Measurements from ENCODE around the gene VIM.

Gene VIM

DNA sequence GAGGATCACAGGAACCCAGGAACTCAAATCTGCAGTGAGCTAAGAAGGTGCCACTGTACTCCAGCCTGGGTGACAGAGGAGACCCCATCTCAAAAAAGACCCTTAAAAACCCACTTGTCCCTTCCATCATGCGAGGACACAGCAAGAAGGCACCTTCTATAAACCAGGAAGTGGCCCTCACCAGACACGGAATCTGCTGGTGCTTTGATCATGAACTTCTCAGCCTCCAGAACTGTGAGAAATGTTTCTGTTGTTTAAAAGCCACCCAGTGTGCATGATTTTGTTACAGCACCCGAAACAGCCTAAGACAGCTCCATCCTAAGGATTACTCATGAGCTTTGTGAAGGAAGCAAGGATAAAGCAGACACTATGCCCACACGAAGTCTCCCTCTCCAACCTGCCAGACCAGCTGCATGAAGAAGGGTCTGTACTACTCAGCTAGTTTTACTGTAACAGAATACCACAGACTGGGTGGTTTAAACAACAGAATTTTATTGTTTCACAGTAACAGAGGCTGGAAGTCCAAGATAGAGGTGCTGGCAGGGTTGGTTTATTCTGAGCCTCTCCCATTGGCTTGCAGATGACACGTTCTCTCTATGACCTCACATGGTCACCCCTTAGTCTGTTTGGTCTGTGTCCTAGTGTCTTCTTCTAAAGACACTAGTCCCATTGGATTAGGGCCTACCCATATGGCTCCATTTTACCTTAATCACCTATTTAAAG lies 13.7 kb downstream of the VIM start:
- Histone ChIP-seq H3K4me3 (ENCODE audit: low read depth, low read length, poor library complexity, severe bottlenecking) (no peak overlapping the region), H3K79me2 (ENCODE audit: insufficient read depth, low read length) (no peaks in the 10 kb centered on the region), H3K9ac (ENCODE audit: low read length) (no peak overlapping the region), H2AFZ (ENCODE audit: low read length) (no peak overlapping the region), H4K20me1 (ENCODE audit: insufficient read depth, low read length) (no peaks in the 10 kb centered on the region), H3F3A (ENCODE audit: insufficient read depth, low read length) (no peaks in the 10 kb centered on the region), H3K27ac (ENCODE audit: low read depth, low read length, poor library complexity, severe bottlenecking) (no peak overlapping the region), H3K4me2 (ENCODE audit: low read length) (no peak overlapping the region), H3K27me3 (ENCODE audit: insufficient read depth, low read length) (no peaks in the 10 kb centered on the region), H3K9me2 (ENCODE audit: low read depth, low read length) (no peaks in the 10 kb centered on the region), H3K9me3 (ENCODE audit: low read length) (no peaks in the 10 kb centered on the region), H3K36me3 (ENCODE audit: insufficient read depth, low read length) (no peaks in the 10 kb centered on the region), H3K4me1 (ENCODE audit: insufficient read depth, low read length, severe bottlenecking) (no peaks in the 10 kb centered on the region)
- TF ChIP-seq EZH2 (IDR thresholded peaks at IDR 0.05; ENCODE audit: borderline replicate concordance, low read length) = no peak
- TF ChIP-seq CTCF (IDR thresholded peaks at IDR 0.05; ENCODE audit: low read length) = no peak

GRCh38 chr10:17244700-17245365 lies 16.8 kb downstream of the VIM start:
- H3F3A ChIP-seq (ENCODE audit: insufficient read depth, low read length) = no peaks in the 10 kb centered on the region
- H3K4me2 ChIP-seq (ENCODE audit: low read length) = no peak overlapping the region
- H2AFZ ChIP-seq (ENCODE audit: low read length) = no peak overlapping the region
- no peak overlapping the region for H3K9ac ChIP-seq (ENCODE audit: low read length)
- H3K79me2 ChIP-seq (ENCODE audit: insufficient read depth, low read length) = no peaks in the 10 kb centered on the region
- H3K36me3 ChIP-seq (ENCODE audit: insufficient read depth, low read length) = no peaks in the 10 kb centered on the region
- no peak overlapping the region for H3K4me3 ChIP-seq (ENCODE audit: low read depth, low read length, poor library complexity, severe bottlenecking)
- H4K20me1 ChIP-seq (ENCODE audit: insufficient read depth, low read length) = no peaks in the 10 kb centered on the region
- no peak for TF ChIP-seq EZH2 (IDR thresholded peaks at IDR 0.05; ENCODE audit: borderline replicate concordance, low read length)
- no peak for TF ChIP-seq CTCF (IDR thresholded peaks at IDR 0.05; ENCODE audit: low read length)
- H3K4me1 ChIP-seq (ENCODE audit: insufficient read depth, low read length, severe bottlenecking) = no peaks in the 10 kb centered on the region
- no peaks in the 10 kb centered on the region for H3K27me3 ChIP-seq (ENCODE audit: insufficient read depth, low read length)
- H3K9me3 ChIP-seq (ENCODE audit: low read length) = no peaks in the 10 kb centered on the region
- no peaks in the 10 kb centered on the region for H3K9me2 ChIP-seq (ENCODE audit: low read depth, low read length)
- H3K27ac ChIP-seq (ENCODE audit: low read depth, low read length, poor library complexity, severe bottlenecking) = no peak overlapping the region

DNA sequence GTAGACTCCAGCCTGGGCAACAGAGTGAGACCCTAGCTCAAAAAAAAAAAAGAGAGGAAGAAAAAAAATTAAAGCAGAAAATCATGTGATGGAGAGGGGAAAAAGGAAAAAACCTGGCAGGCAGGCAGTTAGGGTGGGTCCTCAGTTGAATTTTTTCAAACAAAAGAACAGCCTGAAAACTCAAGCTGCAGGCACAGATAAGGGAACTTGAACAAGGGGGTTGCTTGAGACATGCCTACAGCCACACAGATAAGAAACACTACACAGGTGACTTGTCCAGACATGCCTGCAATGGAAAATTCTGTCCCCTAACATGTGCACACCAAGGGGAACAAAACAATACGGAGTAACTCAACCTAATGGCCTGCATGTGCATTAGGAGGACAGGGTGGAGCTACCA lies 19.2 kb downstream of the VIM start:
- no peaks in the 10 kb centered on the region for H3K79me2 ChIP-seq (ENCODE audit: insufficient read depth, low read length)
- no peaks in the 10 kb centered on the region for H4K20me1 ChIP-seq (ENCODE audit: insufficient read depth, low read length)
- no peak overlapping the region for H2AFZ ChIP-seq (ENCODE audit: low read length)
- no peak overlapping the region for H3K27ac ChIP-seq (ENCODE audit: low read depth, low read length, poor library complexity, severe bottlenecking)
- TF ChIP-seq EZH2 (IDR thresholded peaks at IDR 0.05; ENCODE audit: borderline replicate concordance, low read length) (no peak), CTCF (IDR thresholded peaks at IDR 0.05; ENCODE audit: low read length) (no peak)
- H3K27me3 ChIP-seq (ENCODE audit: insufficient read depth, low read length) = no peaks in the 10 kb centered on the region
- H3K36me3 ChIP-seq (ENCODE audit: insufficient read depth, low read length) = no peaks in the 10 kb centered on the region
- H3F3A ChIP-seq (ENCODE audit: insufficient read depth, low read length) = no peaks in the 10 kb centered on the region
- no peaks in the 10 kb centered on the region for H3K9me2 ChIP-seq (ENCODE audit: low read depth, low read length)
- no peak overlapping the region for H3K4me2 ChIP-seq (ENCODE audit: low read length)
- no peaks in the 10 kb centered on the region for H3K4me1 ChIP-seq (ENCODE audit: insufficient read depth, low read length, severe bottlenecking)
- no peaks in the 10 kb centered on the region for H3K9me3 ChIP-seq (ENCODE audit: low read length)
- H3K9ac ChIP-seq (ENCODE audit: low read length) = no peak overlapping the region
- no peak overlapping the region for H3K4me3 ChIP-seq (ENCODE audit: low read depth, low read length, poor library complexity, severe bottlenecking)
